Astrocyte (in vitro differentiated cells and primary cell): ENCODE measurements around the gene AQR. TPM values are rescaled to one million over a fixed set of nuclear protein-coding genes. Genes with fewer than 3 reads are reported as not detected.

Source experiments
- DNase-seq: peaks from one replicate; pipeline ENCODE4 v3.0.0-alpha.2; 2010; ENCODE audit warnings: low read depth
- FAIRE-seq: peaks from 2 replicates; lab custom pipeline; 2011; peaks lifted over from hg19 to GRCh38; lab: Jason Lieb, UNC
- H2AFZ ChIP-seq: 2 replicates; pipeline ENCODE4 v1.6.0; 2012; ENCODE audit warnings: low read depth, low read length, inconsistent platforms
- H3K27ac ChIP-seq: 2 replicates; pipeline ENCODE4 v1.5.1; 2011; ENCODE audit warnings: low read depth, low read length, inconsistent platforms
- H3K27me3 ChIP-seq: 2 replicates; pipeline ENCODE4 v1.6.0; 2011; ENCODE audit warnings: low read length, inconsistent platforms; ENCODE audit not compliant: insufficient read depth
- H3K36me3 ChIP-seq: 2 replicates; pipeline ENCODE4 v1.5.1; 2011; ENCODE audit warnings: low read length, inconsistent platforms; ENCODE audit not compliant: insufficient read depth
- H3K4me1 ChIP-seq: 2 replicates; pipeline ENCODE4 v1.5.1; 2011; ENCODE audit warnings: low read length, inconsistent platforms; ENCODE audit not compliant: insufficient read depth
- H3K4me2 ChIP-seq: 2 replicates; pipeline ENCODE4 v1.6.0; 2012; ENCODE audit warnings: low read length, inconsistent platforms
- H3K4me3 ChIP-seq: 2 replicates; pipeline ENCODE4 v1.5.1; 2011; ENCODE audit warnings: low read depth, mild to moderate bottlenecking, low read length, inconsistent platforms; ENCODE audit not compliant: insufficient read depth
- H3K79me2 ChIP-seq: 2 replicates; pipeline ENCODE4 v1.6.0; 2012; ENCODE audit warnings: mild to moderate bottlenecking, low read length, inconsistent platforms; ENCODE audit not compliant: insufficient read depth
- H3K9ac ChIP-seq: 2 replicates; pipeline ENCODE4 v1.6.0; 2012; ENCODE audit warnings: mild to moderate bottlenecking, low read length, inconsistent platforms
- H3K9me3 ChIP-seq: 2 replicates; pipeline ENCODE4 v1.5.1; 2012; ENCODE audit warnings: low read depth, mild to moderate bottlenecking, low read length, inconsistent platforms; ENCODE audit not compliant: insufficient read depth
- H4K20me1 ChIP-seq: 2 replicates; pipeline ENCODE4 v1.6.0; 2012; ENCODE audit warnings: low read length, inconsistent platforms; ENCODE audit not compliant: insufficient read depth
- H3K27ac Mint-ChIP-seq: one replicate; pipeline ENCODE4 v1.8.0; 2021; ENCODE audit warnings: mild to moderate bottlenecking, mixed read lengths; ENCODE audit not compliant: unreplicated experiment
- H3K27me3 Mint-ChIP-seq: one replicate; pipeline ENCODE4 v1.8.0; 2021; ENCODE audit warnings: low read depth, mixed read lengths; ENCODE audit not compliant: unreplicated experiment
- H3K36me3 Mint-ChIP-seq: one replicate; pipeline ENCODE4 v1.8.0; 2021; ENCODE audit warnings: low read depth, mixed read lengths; ENCODE audit not compliant: unreplicated experiment
- H3K4me1 Mint-ChIP-seq: one replicate; pipeline ENCODE4 v1.8.0; 2021; ENCODE audit warnings: low read depth, mixed read lengths; ENCODE audit not compliant: unreplicated experiment
- H3K4me3 Mint-ChIP-seq: one replicate; pipeline ENCODE4 v1.8.0; 2021; ENCODE audit warnings: mild to moderate bottlenecking, moderate library complexity, mixed read lengths; ENCODE audit not compliant: unreplicated experiment
- H3K9me3 Mint-ChIP-seq: one replicate; pipeline ENCODE4 v1.8.0; 2021; ENCODE audit warnings: mild to moderate bottlenecking, mixed read lengths; ENCODE audit not compliant: unreplicated experiment
- EZH2 ChIP-seq: IDR thresholded peaks from 2 replicates; pipeline ENCODE4 v1.6.1; 2012; ENCODE audit warnings: mild to moderate bottlenecking, low read length, inconsistent platforms; ENCODE audit not compliant: insufficient read depth
- total RNA-seq: library from RNA; stranded (reverse); gene quantifications from 2 replicates; pipeline ENCODE4 v1.2.1, GENCODE V29; 2021
- TF ChIP-seq, protein P1 (sequence below): IDR thresholded peaks from 2 replicates; pipeline ENCODE4 v1.5.1; 2011; ENCODE audit warnings: low read depth, mild to moderate bottlenecking, inconsistent platforms, low read length, moderate library complexity; ENCODE audit not compliant: insufficient read depth

Gene AQR
- total RNA-seq, 1 donor from 2014 or later, result 27.2 TPM

DNA sequence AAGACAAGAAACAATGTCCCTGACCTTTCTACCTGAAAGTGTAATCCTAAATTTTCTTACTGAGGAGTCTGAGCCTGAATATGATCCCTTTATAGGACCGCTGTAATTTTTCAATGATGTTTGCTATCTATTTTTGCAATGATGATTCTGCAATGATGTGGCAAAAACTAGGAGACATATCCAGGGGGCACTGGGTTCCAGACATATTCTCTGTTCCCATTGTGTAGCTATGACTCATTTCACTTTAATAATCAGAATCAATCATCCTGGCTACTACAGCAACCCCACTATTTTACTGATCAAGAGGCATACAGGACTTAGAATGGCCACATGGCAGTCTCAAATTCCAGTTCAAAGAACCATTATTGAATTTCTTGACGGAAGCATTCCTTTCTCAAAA is 85.9 kb downstream of the AQR start:
- H3K9me3 Mint-ChIP-seq, result no peaks in the 10 kb centered on the region
- DNase-seq, result peak; percentile 14
- H3K27ac ChIP-seq, result no peak overlapping the region
- no peak for FAIRE-seq
- no peaks in the 10 kb centered on the region for H3K9me3 ChIP-seq
- no peak overlapping the region for H3K27ac Mint-ChIP-seq
- no peaks in the 10 kb centered on the region for H3K79me2 ChIP-seq
- H3K9ac ChIP-seq, result no peak overlapping the region
- no peaks in the 10 kb centered on the region for H3K27me3 ChIP-seq
- H4K20me1 ChIP-seq, result no peaks in the 10 kb centered on the region
- no peaks in the 10 kb centered on the region for H3K4me1 Mint-ChIP-seq
- peaks cover 15% of the 10 kb centered on the region for H3K36me3 Mint-ChIP-seq
- H3K4me1 ChIP-seq, result no peaks in the 10 kb centered on the region
- H3K36me3 ChIP-seq, result peaks cover 20% of the 10 kb centered on the region
- no peak overlapping the region for H3K4me3 Mint-ChIP-seq
- no peak overlapping the region for H3K4me3 ChIP-seq
- H3K4me2 ChIP-seq, result no peak overlapping the region
- H3K27me3 Mint-ChIP-seq, result no peaks in the 10 kb centered on the region
- TF ChIP-seq, protein P1, sequence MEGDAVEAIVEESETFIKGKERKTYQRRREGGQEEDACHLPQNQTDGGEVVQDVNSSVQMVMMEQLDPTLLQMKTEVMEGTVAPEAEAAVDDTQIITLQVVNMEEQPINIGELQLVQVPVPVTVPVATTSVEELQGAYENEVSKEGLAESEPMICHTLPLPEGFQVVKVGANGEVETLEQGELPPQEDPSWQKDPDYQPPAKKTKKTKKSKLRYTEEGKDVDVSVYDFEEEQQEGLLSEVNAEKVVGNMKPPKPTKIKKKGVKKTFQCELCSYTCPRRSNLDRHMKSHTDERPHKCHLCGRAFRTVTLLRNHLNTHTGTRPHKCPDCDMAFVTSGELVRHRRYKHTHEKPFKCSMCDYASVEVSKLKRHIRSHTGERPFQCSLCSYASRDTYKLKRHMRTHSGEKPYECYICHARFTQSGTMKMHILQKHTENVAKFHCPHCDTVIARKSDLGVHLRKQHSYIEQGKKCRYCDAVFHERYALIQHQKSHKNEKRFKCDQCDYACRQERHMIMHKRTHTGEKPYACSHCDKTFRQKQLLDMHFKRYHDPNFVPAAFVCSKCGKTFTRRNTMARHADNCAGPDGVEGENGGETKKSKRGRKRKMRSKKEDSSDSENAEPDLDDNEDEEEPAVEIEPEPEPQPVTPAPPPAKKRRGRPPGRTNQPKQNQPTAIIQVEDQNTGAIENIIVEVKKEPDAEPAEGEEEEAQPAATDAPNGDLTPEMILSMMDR, result no peak
- no peak for TF ChIP-seq EZH2
- no peak overlapping the region for H2AFZ ChIP-seq

DNA sequence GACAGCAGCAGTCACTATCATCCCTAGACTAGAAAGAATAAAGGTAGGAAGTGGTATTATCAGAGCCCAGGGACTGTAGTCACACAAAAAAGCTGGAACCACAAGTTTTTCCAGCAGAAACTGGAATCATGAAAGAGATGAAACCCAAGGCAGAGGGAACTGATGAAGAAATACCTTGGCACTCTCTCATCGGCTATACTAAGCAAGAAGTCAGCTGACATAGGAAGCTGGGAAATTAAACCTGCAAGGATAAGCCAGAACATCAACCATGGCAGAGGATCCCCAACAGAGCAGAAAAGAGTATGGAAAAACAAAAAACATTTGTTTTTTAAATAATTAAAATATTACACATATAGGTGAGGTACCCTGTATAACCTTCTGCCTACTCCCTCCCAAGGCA is 86.5 kb downstream of the AQR start:
- Histone ChIP-seq H3K9me3 (no peaks in the 10 kb centered on the region), H4K20me1 (no peaks in the 10 kb centered on the region), H3K4me3 (no peak overlapping the region), H3K79me2 (no peaks in the 10 kb centered on the region), H3K27ac (no peak overlapping the region), H3K27me3 (no peaks in the 10 kb centered on the region), H3K36me3 (peaks cover 20% of the 10 kb centered on the region), H3K4me1 (no peaks in the 10 kb centered on the region), H3K4me2 (no peak overlapping the region), H3K9ac (no peak overlapping the region), H2AFZ (no peak overlapping the region)
- no peak overlapping the region for H3K27ac Mint-ChIP-seq
- H3K9me3 Mint-ChIP-seq, result no peaks in the 10 kb centered on the region
- no peak for DNase-seq
- no peaks in the 10 kb centered on the region for H3K4me1 Mint-ChIP-seq
- H3K36me3 Mint-ChIP-seq, result peaks cover 15% of the 10 kb centered on the region
- no peaks in the 10 kb centered on the region for H3K27me3 Mint-ChIP-seq
- FAIRE-seq, result peak; percentile 43
- TF ChIP-seq, protein P1, result no peak
- no peak for TF ChIP-seq EZH2
- no peak overlapping the region for H3K4me3 Mint-ChIP-seq

DNA sequence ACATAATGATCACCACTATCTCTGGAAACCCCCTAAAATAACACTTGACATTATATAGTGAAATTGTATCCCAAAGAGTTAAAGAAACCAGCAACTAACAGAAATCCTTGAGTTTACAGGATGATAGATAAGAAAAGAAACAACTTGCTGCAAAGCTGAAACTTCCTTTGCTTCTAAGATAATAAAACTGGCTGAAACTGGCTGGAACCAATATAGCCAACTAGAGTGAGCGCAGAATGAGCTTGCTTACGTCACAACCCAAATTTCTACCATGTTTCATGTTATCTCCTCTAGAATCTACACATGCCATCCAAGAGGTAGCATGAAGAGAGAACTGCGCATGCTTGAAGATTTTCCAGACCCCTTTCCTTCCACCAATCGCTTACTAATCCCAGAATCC is 90.4 kb downstream of the AQR start:
- no peaks in the 10 kb centered on the region for H3K27me3 Mint-ChIP-seq
- H3K4me3 Mint-ChIP-seq, result no peak overlapping the region
- Histone ChIP-seq H3K4me3 (no peak overlapping the region), H3K27ac (no peak overlapping the region), H3K27me3 (no peaks in the 10 kb centered on the region), H3K79me2 (no peaks in the 10 kb centered on the region), H3K4me2 (no peak overlapping the region), H3K9me3 (no peaks in the 10 kb centered on the region), H4K20me1 (no peaks in the 10 kb centered on the region), H3K36me3 (peaks cover 25% of the 10 kb centered on the region), H2AFZ (no peak overlapping the region), H3K4me1 (no peaks in the 10 kb centered on the region), H3K9ac (no peak overlapping the region)
- no peak for FAIRE-seq
- H3K4me1 Mint-ChIP-seq, result no peaks in the 10 kb centered on the region
- no peak for DNase-seq
- peaks cover 13% of the 10 kb centered on the region for H3K36me3 Mint-ChIP-seq
- H3K9me3 Mint-ChIP-seq, result no peaks in the 10 kb centered on the region
- no peak overlapping the region for H3K27ac Mint-ChIP-seq
- no peak for TF ChIP-seq EZH2
- TF ChIP-seq, protein P1, result no peak
